ENCODE data around the gene COQ7.

- TF ChIP-seq, protein P1, sequence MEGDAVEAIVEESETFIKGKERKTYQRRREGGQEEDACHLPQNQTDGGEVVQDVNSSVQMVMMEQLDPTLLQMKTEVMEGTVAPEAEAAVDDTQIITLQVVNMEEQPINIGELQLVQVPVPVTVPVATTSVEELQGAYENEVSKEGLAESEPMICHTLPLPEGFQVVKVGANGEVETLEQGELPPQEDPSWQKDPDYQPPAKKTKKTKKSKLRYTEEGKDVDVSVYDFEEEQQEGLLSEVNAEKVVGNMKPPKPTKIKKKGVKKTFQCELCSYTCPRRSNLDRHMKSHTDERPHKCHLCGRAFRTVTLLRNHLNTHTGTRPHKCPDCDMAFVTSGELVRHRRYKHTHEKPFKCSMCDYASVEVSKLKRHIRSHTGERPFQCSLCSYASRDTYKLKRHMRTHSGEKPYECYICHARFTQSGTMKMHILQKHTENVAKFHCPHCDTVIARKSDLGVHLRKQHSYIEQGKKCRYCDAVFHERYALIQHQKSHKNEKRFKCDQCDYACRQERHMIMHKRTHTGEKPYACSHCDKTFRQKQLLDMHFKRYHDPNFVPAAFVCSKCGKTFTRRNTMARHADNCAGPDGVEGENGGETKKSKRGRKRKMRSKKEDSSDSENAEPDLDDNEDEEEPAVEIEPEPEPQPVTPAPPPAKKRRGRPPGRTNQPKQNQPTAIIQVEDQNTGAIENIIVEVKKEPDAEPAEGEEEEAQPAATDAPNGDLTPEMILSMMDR (IDR thresholded peaks at IDR 0.05; ENCODE audit: insufficient read depth, low read length, poor library complexity, severe bottlenecking): no peak
- TF ChIP-seq EZH2phosphoT487 (conservative IDR thresholded peaks at IDR 0.05; ENCODE audit: low read length): no peak
Observed at GRCh38 chr16:19085679-19086200, 18.3 kb downstream of the COQ7 start.
